Osteoblast (primary cell): Measurements from ENCODE around the gene CHSY3. TPM values are rescaled to one million over a fixed set of nuclear protein-coding genes. Genes with fewer than 3 reads are reported as not detected.

ENCODE experiments used
- DNase-seq: peaks from one replicate; pipeline ENCODE4 v3.0.0; 2011; ENCODE audit warnings: low spot score, mixed read lengths; ENCODE audit not compliant: insufficient read length; ENCODE audit errors: missing footprints
- H2AFZ ChIP-seq: 2 replicates; pipeline ENCODE4 v1.6.0; 2011; ENCODE audit warnings: mild to moderate bottlenecking, low read length
- H3K27ac ChIP-seq: 2 replicates; pipeline ENCODE4 v1.5.1; 2011; ENCODE audit warnings: mild to moderate bottlenecking, low read depth, low read length, moderate library complexity
- H3K27me3 ChIP-seq: 2 replicates; pipeline ENCODE4 v1.6.0; 2012; ENCODE audit warnings: mild to moderate bottlenecking, control low read depth, inconsistent platforms, low read length, moderate library complexity; ENCODE audit not compliant: insufficient read depth
- H3K36me3 ChIP-seq: 2 replicates; pipeline ENCODE4 v1.5.1; 2011; ENCODE audit warnings: mild to moderate bottlenecking, low read length, control low read depth, moderate library complexity; ENCODE audit not compliant: insufficient read depth
- H3K4me1 ChIP-seq: 2 replicates; pipeline ENCODE4 v1.5.1; 2011; ENCODE audit warnings: mild to moderate bottlenecking, low read length, control low read depth, moderate library complexity; ENCODE audit not compliant: insufficient read depth
- H3K4me2 ChIP-seq: 2 replicates; pipeline ENCODE4 v1.6.0; 2011; ENCODE audit warnings: mild to moderate bottlenecking, low read length; ENCODE audit not compliant: insufficient read depth
- H3K4me3 ChIP-seq: fragments of 200-600 bp; sonication (generic); 3 replicates; pipeline ENCODE4 v1.5.1; 2012; ENCODE audit warnings: mild to moderate bottlenecking, low read length, inconsistent platforms; ENCODE audit not compliant: insufficient read depth
- H3K79me2 ChIP-seq: 2 replicates; pipeline ENCODE4 v1.6.0; 2012; ENCODE audit warnings: mild to moderate bottlenecking, low read length, control low read depth, inconsistent platforms; ENCODE audit not compliant: insufficient read depth
- H3K9me3 ChIP-seq: 2 replicates; pipeline ENCODE4 v1.5.1; 2011; ENCODE audit warnings: low read depth, low read length, control low read depth
- H4K20me1 ChIP-seq: 2 replicates; pipeline ENCODE4 v1.6.0; 2012; ENCODE audit warnings: mild to moderate bottlenecking, low read length, control low read depth; ENCODE audit not compliant: insufficient read depth
- total RNA-seq: library from RNA; depleted of rRNA; stranded (reverse); fragments of >200 nt; gene quantifications from 2 replicates; pipeline ENCODE4 v1.2.3, GENCODE V29; 2012
- TF ChIP-seq, protein P1 (sequence below): IDR thresholded peaks from 2 replicates; pipeline ENCODE4 v1.5.1; 2011; ENCODE audit warnings: mild to moderate bottlenecking, low read depth, low read length, moderate library complexity; ENCODE audit errors: extremely low read depth

The CHSY3 gene
- total RNA-seq, 1 donor: 12.3 TPM

DNA sequence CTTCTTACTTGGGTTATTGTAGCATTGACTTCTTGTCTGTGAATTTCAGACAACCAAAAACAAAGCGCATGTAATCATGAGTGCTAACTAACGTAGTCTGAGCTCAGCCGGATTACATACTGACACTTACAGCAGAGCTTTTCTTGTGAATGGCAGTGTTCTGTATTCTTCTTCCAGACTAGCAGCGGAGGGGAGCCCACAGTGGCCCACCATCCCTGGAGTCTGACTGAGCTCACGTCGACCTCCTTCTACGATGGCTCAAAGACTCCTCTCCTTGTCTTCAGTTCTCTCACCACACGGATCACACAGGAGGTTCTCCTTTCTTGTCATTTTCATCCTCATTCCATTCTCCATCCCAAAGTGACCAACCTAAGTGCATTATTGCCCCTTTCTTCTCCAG lies 211.4 kb downstream of the CHSY3 start:
- Histone ChIP-seq H4K20me1 (no peaks in the 10 kb centered on the region), H3K27ac (no peak overlapping the region), H2AFZ (no peak overlapping the region), H3K9me3 (no peaks in the 10 kb centered on the region), H3K27me3 (no peaks in the 10 kb centered on the region), H3K4me1 (peaks cover 3% of the 10 kb centered on the region), H3K4me2 (no peak overlapping the region), H3K36me3 (no peaks in the 10 kb centered on the region), H3K79me2 (no peaks in the 10 kb centered on the region), H3K4me3 (no peak overlapping the region)
- DNase-seq: no peak
- TF ChIP-seq, protein P1, sequence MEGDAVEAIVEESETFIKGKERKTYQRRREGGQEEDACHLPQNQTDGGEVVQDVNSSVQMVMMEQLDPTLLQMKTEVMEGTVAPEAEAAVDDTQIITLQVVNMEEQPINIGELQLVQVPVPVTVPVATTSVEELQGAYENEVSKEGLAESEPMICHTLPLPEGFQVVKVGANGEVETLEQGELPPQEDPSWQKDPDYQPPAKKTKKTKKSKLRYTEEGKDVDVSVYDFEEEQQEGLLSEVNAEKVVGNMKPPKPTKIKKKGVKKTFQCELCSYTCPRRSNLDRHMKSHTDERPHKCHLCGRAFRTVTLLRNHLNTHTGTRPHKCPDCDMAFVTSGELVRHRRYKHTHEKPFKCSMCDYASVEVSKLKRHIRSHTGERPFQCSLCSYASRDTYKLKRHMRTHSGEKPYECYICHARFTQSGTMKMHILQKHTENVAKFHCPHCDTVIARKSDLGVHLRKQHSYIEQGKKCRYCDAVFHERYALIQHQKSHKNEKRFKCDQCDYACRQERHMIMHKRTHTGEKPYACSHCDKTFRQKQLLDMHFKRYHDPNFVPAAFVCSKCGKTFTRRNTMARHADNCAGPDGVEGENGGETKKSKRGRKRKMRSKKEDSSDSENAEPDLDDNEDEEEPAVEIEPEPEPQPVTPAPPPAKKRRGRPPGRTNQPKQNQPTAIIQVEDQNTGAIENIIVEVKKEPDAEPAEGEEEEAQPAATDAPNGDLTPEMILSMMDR: no peak

GRCh38 chr5:130116462-130116861 lies 212.2 kb downstream of the CHSY3 start:
- TF ChIP-seq, protein P1: no peak
- H3K4me2 ChIP-seq: no peak overlapping the region
- no peak overlapping the region for H3K4me3 ChIP-seq
- H4K20me1 ChIP-seq: no peaks in the 10 kb centered on the region
- H3K27me3 ChIP-seq: no peaks in the 10 kb centered on the region
- H3K36me3 ChIP-seq: no peaks in the 10 kb centered on the region
- H3K27ac ChIP-seq: no peak overlapping the region
- no peak for DNase-seq
- H3K4me1 ChIP-seq: peaks cover 3% of the 10 kb centered on the region
- no peaks in the 10 kb centered on the region for H3K79me2 ChIP-seq
- no peak overlapping the region for H2AFZ ChIP-seq
- no peaks in the 10 kb centered on the region for H3K9me3 ChIP-seq

GRCh38 chr5:130116972-130117371 lies 212.7 kb downstream of the CHSY3 start:
- Histone ChIP-seq H3K79me2 (no peaks in the 10 kb centered on the region), H3K27ac (no peak overlapping the region), H3K9me3 (no peaks in the 10 kb centered on the region), H2AFZ (no peak overlapping the region), H3K4me2 (no peak overlapping the region), H3K4me3 (no peak overlapping the region), H3K4me1 (peaks cover 3% of the 10 kb centered on the region), H3K36me3 (no peaks in the 10 kb centered on the region), H3K27me3 (no peaks in the 10 kb centered on the region), H4K20me1 (no peaks in the 10 kb centered on the region)
- TF ChIP-seq, protein P1: no peak
- no peak for DNase-seq

- H3K79me2 ChIP-seq: no peaks in the 10 kb centered on the region
- H3K36me3 ChIP-seq: no peaks in the 10 kb centered on the region
- TF ChIP-seq, protein P1: no peak
- H3K4me3 ChIP-seq: no peak overlapping the region
- peaks cover 27% of the 10 kb centered on the region for H3K4me1 ChIP-seq
- peak overlapping the region; percentile 44 for H3K4me2 ChIP-seq
- H3K27ac ChIP-seq: peak overlapping the region; percentile 38
- peak; percentile 47 for DNase-seq
- H3K27me3 ChIP-seq: no peaks in the 10 kb centered on the region
- H3K9me3 ChIP-seq: no peaks in the 10 kb centered on the region
- no peak overlapping the region for H2AFZ ChIP-seq
- no peaks in the 10 kb centered on the region for H4K20me1 ChIP-seq
These were observed 222.5 kb downstream of the CHSY3 start for GRCh38 chr5:130126746-130127145.
